Activated CD4-positive, alpha-beta T cell treated with anti-CD3 and anti-CD28 coated beads, Interleukin-2, Interleukin-6, amounts not matched to agents 100 ng/mL and 50 ng/mL, durations not matched to agents 16 hours and 8 hours (primary cell): Measurements from ENCODE around the gene EPHB2.

Source experiments
- DNase-seq: peaks from one replicate; pipeline ENCODE4 v3.0.0-alpha.2; 2020

The EPHB2 gene

GRCh38 chr1:22963044-22963677 is 252.5 kb downstream of the EPHB2 start:
- no peak for DNase-seq

GRCh38 chr1:22966309-22966708 is 255.7 kb downstream of the EPHB2 start:
- no peak for DNase-seq

GRCh38 chr1:22967833-22968232 is 257.2 kb downstream of the EPHB2 start:
- no peak for DNase-seq

GRCh38 chr1:22969304-22969709 is 258.7 kb downstream of the EPHB2 start:
- DNase-seq: no peak

- DNase-seq: no peak
Measured at GRCh38 chr1:22970096-22970495, 259.5 kb downstream of the EPHB2 start.
